ENCODE results near the gene METTL24.
"Not testable (repeated sequence)": the region's sequence is repeated elsewhere in the genome, so short reads cannot be mapped to it uniquely, and the experiment has no call there.

The METTL24 gene

GRCh38 chr6:110285306-110286060 lies 72.7 kb downstream of the METTL24 start:
- no peak overlapping the region for H3K27ac ChIP-seq
- H3K36me3 ChIP-seq (replicated peaks): no peaks in the 10 kb centered on the region
- in situ Hi-C loops (cut with HindIII; ENCODE audit: low pct_ligation_motif_present, low sequenced_read_pairs): no loop called here
- H3K4me3 ChIP-seq (ENCODE audit: low read depth, low read length): no peak overlapping the region
- H3K27me3 ChIP-seq (replicated peaks): no peaks in the 10 kb centered on the region
- DNase-seq: no peak
- TF ChIP-seq, protein P1, sequence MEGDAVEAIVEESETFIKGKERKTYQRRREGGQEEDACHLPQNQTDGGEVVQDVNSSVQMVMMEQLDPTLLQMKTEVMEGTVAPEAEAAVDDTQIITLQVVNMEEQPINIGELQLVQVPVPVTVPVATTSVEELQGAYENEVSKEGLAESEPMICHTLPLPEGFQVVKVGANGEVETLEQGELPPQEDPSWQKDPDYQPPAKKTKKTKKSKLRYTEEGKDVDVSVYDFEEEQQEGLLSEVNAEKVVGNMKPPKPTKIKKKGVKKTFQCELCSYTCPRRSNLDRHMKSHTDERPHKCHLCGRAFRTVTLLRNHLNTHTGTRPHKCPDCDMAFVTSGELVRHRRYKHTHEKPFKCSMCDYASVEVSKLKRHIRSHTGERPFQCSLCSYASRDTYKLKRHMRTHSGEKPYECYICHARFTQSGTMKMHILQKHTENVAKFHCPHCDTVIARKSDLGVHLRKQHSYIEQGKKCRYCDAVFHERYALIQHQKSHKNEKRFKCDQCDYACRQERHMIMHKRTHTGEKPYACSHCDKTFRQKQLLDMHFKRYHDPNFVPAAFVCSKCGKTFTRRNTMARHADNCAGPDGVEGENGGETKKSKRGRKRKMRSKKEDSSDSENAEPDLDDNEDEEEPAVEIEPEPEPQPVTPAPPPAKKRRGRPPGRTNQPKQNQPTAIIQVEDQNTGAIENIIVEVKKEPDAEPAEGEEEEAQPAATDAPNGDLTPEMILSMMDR (IDR thresholded peaks at IDR 0.05; ENCODE audit: low read depth, low read length, missing control alignments): no peak

- Histone ChIP-seq H3K4me3 (ENCODE audit: low read depth, low read length) (no peak overlapping the region), H3K27ac (no peak overlapping the region), H3K36me3 (replicated peaks) (no peaks in the 10 kb centered on the region), H3K27me3 (replicated peaks) (no peaks in the 10 kb centered on the region)
- TF ChIP-seq, protein P1 (IDR thresholded peaks at IDR 0.05; ENCODE audit: low read depth, low read length, missing control alignments): no peak
- in situ Hi-C loops (cut with HindIII; ENCODE audit: low pct_ligation_motif_present, low sequenced_read_pairs): no loop called here
- no peak for DNase-seq
Observed at GRCh38 chr6:110284855-110285254, 73.3 kb downstream of the METTL24 start.

DNA sequence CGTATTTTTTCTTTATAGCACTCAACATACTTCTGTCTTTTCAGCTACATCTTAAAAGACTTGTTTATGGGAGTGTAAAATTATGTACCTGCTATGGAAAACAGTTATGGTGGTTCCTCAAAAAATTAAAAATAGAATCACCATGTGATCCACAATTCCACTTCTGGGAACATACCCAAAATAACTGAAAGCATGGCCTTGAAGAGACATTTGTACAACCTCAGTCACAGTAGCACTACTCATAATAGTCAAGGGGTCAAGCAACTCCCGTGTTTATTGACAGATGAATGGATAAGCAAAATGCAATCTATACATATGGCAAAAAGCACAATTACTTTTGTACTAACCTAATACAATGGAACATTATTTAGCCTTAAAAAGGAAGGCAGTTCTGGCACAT lies 74.5 kb downstream of the METTL24 start:
- H3K36me3 ChIP-seq (replicated peaks): no peaks in the 10 kb centered on the region
- in situ Hi-C loops (cut with HindIII; ENCODE audit: low pct_ligation_motif_present, low sequenced_read_pairs): no loop called here
- no peak overlapping the region for H3K4me3 ChIP-seq (ENCODE audit: low read depth, low read length)
- H3K27me3 ChIP-seq (replicated peaks): no peaks in the 10 kb centered on the region
- TF ChIP-seq, protein P1 (IDR thresholded peaks at IDR 0.05; ENCODE audit: low read depth, low read length, missing control alignments): no peak
- DNase-seq: no peak
- no peak overlapping the region for H3K27ac ChIP-seq

DNA sequence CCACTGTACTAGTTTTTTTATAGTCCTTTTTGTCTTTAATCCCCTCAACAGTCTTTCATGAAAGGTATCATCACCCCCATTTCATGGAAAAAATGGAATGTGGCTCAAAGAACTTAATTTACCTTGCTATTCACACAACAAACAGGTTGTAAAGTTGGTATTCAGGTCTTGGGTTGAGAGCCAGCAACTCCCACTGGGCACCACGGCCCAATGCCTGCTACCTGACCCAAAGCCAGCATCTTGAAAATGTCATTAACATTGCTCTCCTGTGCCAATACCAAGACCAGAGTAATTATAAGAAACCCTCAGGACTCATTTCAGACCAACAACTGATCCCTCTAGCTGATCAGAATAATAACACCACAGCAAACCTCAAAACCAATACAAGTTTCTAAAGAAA lies 75.7 kb downstream of the METTL24 start:
- DNase-seq: no peak
- H3K36me3 ChIP-seq (replicated peaks): no peaks in the 10 kb centered on the region
- in situ Hi-C loops (cut with HindIII; ENCODE audit: low pct_ligation_motif_present, low sequenced_read_pairs): no loop called here
- TF ChIP-seq, protein P1 (IDR thresholded peaks at IDR 0.05; ENCODE audit: low read depth, low read length, missing control alignments): no peak
- H3K4me3 ChIP-seq (ENCODE audit: low read depth, low read length): no peak overlapping the region
- H3K27ac ChIP-seq: no peak overlapping the region
- H3K27me3 ChIP-seq (replicated peaks): no peaks in the 10 kb centered on the region

- in situ Hi-C loops (cut with HindIII; ENCODE audit: low pct_ligation_motif_present, low sequenced_read_pairs): no loop called here
- no peak overlapping the region for H3K4me3 ChIP-seq (ENCODE audit: low read depth, low read length)
- H3K36me3 ChIP-seq (replicated peaks): no peaks in the 10 kb centered on the region
- DNase-seq: no peak
- TF ChIP-seq, protein P1 (IDR thresholded peaks at IDR 0.05; ENCODE audit: low read depth, low read length, missing control alignments): no peak
- H3K27ac ChIP-seq: no peak overlapping the region
- no peaks in the 10 kb centered on the region for H3K27me3 ChIP-seq (replicated peaks)
Observed at GRCh38 chr6:110277100-110277665, 81.0 kb downstream of the METTL24 start.

DNA sequence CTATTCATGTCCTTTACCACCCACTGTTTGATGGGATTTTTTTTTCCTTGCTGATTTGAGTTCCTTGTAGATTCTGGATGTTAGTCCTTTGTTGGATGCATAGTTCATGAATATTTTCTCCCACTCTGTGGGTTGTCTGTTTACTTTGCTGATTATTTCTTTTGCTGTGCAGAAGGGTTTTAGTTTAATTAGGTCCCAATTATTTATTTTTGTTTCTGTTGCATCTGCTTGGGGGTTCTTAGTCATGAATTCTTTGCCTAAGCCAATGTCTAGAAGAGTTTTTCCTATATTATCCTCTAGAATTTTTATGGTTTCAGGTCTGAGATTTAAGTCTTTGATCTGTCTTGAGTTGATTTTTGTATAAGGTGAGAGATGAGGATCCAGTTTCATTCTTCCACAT lies 85.4 kb downstream of the METTL24 start:
- H3K4me3 ChIP-seq (ENCODE audit: low read depth, low read length); H3K27me3 ChIP-seq (replicated peaks); H3K27ac ChIP-seq; H3K36me3 ChIP-seq (replicated peaks); DNase-seq; in situ Hi-C loops (cut with HindIII; ENCODE audit: low pct_ligation_motif_present, low sequenced_read_pairs): not testable (repeated sequence)
